HFF-Myc (cell line): ENCODE measurements around the gene TRIO.

Experiments used
- DNase-seq: peaks from one replicate; pipeline ENCODE4 v3.0.0-alpha.2; 2011; ENCODE audit warnings: low read depth; ENCODE audit errors: extremely low read depth
- H3K4me3 ChIP-seq: replicated peaks from 2 replicates; pipeline ENCODE4 v1.5.1; 2011; ENCODE audit warnings: low read depth, mild to moderate bottlenecking, control low read depth, low read length
- TF ChIP-seq, protein P1 (sequence below): IDR thresholded peaks from 2 replicates; pipeline ENCODE4 v1.5.1; 2012; ENCODE audit warnings: mild to moderate bottlenecking, low read depth, low read length, control low read depth; ENCODE audit errors: missing control alignments

The TRIO gene

GRCh38 chr5:14472986-14473567, 329.9 kb downstream of the TRIO start:
- DNase-seq, result no peak
- TF ChIP-seq, protein P1, sequence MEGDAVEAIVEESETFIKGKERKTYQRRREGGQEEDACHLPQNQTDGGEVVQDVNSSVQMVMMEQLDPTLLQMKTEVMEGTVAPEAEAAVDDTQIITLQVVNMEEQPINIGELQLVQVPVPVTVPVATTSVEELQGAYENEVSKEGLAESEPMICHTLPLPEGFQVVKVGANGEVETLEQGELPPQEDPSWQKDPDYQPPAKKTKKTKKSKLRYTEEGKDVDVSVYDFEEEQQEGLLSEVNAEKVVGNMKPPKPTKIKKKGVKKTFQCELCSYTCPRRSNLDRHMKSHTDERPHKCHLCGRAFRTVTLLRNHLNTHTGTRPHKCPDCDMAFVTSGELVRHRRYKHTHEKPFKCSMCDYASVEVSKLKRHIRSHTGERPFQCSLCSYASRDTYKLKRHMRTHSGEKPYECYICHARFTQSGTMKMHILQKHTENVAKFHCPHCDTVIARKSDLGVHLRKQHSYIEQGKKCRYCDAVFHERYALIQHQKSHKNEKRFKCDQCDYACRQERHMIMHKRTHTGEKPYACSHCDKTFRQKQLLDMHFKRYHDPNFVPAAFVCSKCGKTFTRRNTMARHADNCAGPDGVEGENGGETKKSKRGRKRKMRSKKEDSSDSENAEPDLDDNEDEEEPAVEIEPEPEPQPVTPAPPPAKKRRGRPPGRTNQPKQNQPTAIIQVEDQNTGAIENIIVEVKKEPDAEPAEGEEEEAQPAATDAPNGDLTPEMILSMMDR, result no peak
- no peak overlapping the region for H3K4me3 ChIP-seq

DNA sequence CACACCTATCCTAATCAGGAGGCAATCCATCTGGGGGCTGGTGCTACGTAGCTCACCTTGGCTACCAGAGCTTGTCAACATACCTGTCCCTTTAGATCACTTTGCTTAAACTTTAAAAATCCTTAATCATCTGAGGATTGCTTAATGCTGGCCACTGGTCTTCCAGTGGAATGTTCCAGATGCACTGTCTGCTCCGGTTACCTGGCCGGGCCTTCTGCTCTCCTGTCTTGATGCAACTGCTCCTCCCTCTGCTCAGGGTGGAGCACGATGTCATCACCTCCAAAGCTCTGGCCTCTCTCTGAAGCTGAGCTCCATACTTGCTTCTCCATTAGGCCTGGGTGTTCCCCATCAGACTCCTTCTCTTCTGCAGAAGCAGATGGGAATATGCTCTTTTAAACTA, 331.9 kb downstream of the TRIO start:
- TF ChIP-seq, protein P1, result no peak
- no peak for DNase-seq
- no peak overlapping the region for H3K4me3 ChIP-seq

GRCh38 chr5:14476786-14477435, 333.8 kb downstream of the TRIO start:
- DNase-seq, result no peak
- TF ChIP-seq, protein P1, result no peak
- H3K4me3 ChIP-seq, result no peak overlapping the region

- TF ChIP-seq, protein P1, result no peak
- H3K4me3 ChIP-seq, result no peak overlapping the region
- DNase-seq, result no peak
Observed at GRCh38 chr5:14479143-14479696, 336.1 kb downstream of the TRIO start.

DNA sequence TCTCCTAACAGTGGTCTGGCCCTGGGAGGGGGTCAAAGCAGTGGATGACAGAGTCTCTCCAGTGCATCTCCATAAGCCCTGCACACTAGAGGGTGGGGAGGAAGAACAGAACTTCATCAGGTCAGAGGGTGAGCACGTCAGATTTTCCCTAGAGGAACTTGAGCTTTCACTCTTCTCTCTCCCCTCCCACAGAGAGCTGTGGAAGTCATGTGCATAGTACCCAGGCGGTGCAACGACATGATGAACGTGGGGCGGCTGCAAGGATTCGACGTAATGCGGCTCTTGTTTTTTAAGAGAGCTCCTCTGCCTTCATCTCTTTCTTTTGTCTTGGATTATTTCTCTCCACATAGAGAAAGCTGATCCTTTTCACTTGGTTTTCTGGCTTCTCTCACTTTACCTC, 338.2 kb downstream of the TRIO start:
- TF ChIP-seq, protein P1, result no peak
- no peak overlapping the region for H3K4me3 ChIP-seq
- DNase-seq, result no peak

DNA sequence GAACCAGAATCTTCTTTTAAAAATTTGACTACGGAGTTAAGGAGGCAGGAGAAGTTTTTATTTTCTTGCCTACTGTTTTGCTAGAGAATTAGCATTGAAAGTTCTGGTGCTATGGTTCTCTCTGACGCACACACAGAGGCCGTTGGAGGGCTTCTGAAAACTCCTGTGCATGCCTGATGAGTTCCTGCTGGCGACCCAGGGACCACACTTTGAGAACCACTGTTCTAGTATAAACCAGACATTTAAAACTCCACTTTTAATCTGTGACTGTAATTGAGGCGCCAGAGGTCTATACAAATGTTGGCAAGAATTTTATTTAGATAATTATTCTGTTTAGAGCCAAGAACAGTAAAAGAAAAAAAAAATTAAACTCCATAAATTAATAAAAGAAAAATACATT, 338.9 kb downstream of the TRIO start:
- no peak for DNase-seq
- TF ChIP-seq, protein P1, result no peak
- H3K4me3 ChIP-seq, result no peak overlapping the region
